GM21825 (cell line): ENCODE measurements around the gene TMPO.
"Not testable (repeated sequence)": the region's sequence is repeated elsewhere in the genome, so short reads cannot be mapped to it uniquely, and the experiment has no call there.

ENCODE experiments used
- ATAC-seq: cut with Tn5 transposase; IDR thresholded peaks from one replicate; pipeline ENCODE4 v1.9.1; 2021; ENCODE audit warnings: mild to moderate bottlenecking, moderate library complexity; ENCODE audit not compliant: unreplicated experiment

TMPO gene, protein sequence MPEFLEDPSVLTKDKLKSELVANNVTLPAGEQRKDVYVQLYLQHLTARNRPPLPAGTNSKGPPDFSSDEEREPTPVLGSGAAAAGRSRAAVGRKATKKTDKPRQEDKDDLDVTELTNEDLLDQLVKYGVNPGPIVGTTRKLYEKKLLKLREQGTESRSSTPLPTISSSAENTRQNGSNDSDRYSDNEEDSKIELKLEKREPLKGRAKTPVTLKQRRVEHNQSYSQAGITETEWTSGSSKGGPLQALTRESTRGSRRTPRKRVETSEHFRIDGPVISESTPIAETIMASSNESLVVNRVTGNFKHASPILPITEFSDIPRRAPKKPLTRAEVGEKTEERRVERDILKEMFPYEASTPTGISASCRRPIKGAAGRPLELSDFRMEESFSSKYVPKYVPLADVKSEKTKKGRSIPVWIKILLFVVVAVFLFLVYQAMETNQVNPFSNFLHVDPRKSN

DNA sequence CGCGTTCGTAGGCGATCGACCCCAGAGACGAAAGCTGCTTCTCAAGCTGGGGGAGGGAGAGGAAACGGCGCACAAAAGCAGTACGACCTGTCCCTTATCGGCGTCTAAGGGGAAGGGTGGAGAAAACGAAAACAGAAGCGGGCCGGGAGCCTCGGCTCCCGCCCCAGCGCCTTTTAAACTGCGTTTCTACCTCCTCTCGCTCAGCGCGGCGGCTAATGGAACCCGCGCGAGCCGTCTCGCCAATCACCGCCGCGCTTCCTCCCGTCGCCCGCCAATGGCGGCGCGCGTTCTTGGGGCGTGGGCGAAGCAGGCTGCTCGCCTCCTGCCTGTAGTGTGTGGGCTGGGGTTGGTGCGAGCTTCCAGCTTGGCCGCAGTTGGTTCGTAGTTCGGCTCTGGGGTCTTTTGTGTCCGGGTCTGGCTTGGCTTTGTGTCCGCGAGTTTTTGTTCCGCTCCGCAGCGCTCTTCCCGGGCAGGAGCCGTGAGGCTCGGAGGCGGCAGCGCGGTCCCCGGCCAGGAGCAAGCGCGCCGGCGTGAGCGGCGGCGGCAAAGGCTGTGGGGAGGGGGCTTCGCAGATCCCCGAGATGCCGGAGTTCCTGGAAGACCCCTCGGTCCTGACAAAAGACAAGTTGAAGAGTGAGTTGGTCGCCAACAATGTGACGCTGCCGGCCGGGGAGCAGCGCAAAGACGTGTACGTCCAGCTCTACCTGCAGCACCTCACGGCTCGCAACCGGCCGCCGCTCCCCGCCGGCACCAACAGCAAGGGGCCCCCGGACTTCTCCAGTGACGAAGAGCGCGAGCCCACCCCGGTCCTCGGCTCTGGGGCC lies at the start of gene TMPO:
TSS of gene TMPO (plus strand) at position 304 of the 824 bp plus-strand sequence. CDS start at position 582, 278 bp downstream.
- peak; percentile 85 for ATAC-seq

DNA sequence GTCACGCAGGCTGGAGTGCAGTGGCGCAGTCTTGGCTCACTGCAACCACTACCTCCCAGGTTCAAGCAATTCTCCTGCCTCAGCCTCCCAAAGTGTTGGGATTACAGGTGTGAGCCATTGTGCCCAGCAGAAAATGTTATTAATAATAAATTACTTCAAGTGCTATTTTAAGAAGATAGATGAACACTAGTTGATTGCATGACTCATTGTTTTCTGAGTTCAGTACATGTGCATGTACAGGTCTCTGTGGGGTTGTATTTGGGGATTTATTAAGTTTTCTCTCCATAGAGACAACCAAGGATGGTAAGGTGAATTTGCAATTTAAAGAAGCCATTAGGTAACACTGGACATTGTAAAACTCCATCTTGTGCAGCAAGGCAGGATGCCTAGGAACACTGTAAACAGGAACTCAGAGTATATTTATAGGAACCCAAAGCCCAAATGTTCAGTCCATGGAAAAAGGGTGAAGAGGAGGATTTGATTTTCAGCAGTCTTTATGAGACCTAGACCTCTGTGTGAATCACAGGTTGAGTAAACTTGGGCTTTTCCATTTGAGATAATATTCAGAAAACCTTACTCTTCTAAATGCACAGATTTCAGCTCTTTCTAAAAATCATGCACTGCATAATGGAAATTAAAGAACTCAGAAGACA lies 49.3 kb upstream of the TMPO start:
- ATAC-seq = no peak

GRCh38 chr12:98466640-98467400 lies 48.6 kb upstream of the TMPO start:
- no peak for ATAC-seq

GRCh38 chr12:98469109-98469508 lies 46.3 kb upstream of the TMPO start:
- no peak for ATAC-seq

DNA sequence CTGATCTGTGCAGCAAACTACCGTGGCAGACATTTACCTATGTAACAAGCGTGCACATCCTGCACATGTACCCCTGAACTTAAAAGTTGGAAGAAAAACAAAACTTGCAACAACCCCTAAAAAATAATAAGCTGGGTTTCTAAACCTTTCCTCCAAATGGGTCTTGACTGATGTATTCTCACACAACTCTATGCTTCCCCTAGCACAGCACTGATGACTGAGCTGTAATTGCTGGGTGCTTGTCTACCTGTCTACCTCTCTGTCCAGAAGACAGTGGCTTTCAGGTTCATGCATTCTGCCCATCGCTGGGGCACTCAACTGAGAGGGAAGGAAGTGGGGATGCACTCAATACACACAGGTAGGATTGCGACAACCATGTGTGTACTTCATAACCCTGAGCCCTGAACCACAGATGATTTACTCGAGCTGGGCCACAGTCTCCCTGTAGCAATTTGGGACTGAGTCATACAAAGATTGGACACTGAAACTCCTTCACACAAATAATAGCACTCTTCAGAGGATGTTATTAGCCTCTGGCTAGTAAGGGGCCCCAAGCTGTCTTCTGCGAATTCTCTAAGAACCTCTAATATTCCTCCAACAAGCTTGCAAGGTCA lies 44.8 kb upstream of the TMPO start:
- ATAC-seq = no peak

DNA sequence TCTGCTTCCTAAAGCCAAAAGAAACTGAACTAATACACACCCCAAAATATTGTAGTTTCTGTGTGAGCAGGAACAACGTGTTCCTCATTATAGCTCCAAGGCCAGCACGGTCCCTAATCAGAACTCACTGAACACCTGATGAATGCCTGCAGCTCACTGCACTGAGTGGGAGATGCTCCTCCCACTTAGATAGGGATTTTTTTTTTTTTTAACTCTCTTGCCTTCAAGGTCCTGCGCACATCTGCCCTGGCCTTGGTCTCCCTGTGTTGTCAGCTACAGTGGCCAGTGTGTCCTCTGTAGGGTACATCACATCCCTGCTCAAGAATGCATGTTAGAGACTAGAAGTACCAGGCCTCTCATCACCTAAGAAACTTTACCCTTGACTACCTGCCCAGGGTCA lies 44.3 kb upstream of the TMPO start:
- ATAC-seq = no peak

DNA sequence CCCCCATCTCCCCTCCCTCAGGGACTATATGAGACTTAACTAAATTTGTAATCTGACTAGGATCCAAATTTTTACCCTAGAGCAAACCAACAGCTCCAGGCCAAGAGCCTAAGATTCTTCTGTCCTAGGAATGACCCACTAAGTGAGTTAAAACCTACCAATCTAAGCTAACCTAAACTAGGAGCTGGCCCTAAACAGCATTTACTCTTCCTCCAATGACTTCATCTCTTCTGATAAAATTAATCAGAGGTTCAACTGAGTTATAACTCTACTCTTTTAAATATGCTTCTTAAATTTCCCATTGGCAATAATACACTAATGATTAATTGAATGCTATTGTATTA lies 39.9 kb upstream of the TMPO start:
- no peak for ATAC-seq

DNA sequence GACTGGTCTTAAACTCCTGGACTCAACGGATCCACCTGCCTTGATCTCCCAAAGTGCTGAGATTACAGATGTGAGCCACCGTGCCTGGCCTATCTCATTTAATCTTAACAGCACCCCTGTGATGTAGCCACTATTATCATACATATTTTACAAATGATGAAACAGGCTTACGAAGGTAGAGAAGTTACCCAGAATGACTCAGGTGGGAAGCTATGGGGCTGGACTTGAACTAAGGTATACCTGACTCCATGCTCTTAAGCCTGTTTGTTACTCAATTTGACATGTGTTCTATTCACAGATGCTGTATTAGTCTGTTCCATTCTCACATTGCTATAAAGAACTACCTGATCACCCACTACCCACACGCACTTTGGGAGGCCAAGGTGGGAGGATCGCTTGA lies 36.8 kb upstream of the TMPO start:
- ATAC-seq = no peak

- ATAC-seq = no peak
Observed at GRCh38 chr12:98483621-98484503, 31.5 kb upstream of the TMPO start.

- no peak for ATAC-seq
Observed at GRCh38 chr12:98485792-98486340, 29.5 kb upstream of the TMPO start.

DNA sequence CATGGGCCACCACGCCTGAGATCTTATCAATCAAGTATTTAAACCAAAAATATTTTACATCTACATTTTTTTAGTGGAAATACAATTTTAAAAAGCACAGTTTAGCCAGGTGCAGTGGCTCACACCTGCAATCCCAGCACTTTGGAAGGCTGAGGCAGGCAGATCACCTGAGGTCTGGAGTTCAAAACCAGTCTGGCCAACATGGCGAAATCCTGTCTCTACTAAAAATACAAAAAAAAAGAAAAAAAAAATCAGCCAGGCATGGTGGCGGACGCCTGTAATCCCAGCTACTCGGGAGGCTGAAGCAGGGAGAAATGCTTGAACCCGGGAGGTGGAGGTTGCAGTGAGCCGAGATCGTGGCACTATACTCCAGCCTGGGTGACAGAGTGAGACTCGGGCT lies 27.0 kb upstream of the TMPO start:
- ATAC-seq = not testable (repeated sequence)

- ATAC-seq = no peak
Observed at GRCh38 chr12:98489176-98489575, 26.2 kb upstream of the TMPO start.

- peak; percentile 92 for ATAC-seq
Observed at GRCh38 chr12:98490501-98491453, 24.6 kb upstream of the TMPO start.

- ATAC-seq = no peak
Observed at GRCh38 chr12:98492580-98493140, 22.7 kb upstream of the TMPO start.

DNA sequence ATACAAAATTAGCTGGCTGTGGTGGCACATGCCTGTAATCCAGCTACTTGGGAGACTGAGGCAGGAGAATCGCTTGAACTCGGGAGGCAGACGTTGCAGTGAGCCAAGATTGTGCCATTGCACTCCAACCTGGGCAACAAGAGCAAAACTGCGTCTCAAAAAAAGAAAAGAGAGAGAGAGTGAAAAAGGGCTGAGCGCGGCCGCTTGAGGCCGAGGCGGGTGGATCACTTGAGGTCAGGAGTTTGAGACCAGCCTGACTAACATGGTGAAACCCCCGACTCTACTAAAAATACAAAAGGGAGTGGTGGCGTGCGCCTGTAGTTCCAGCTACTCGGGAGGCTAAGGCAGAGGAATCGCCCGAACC lies 14.1 kb upstream of the TMPO start:
- ATAC-seq = not testable (repeated sequence)

DNA sequence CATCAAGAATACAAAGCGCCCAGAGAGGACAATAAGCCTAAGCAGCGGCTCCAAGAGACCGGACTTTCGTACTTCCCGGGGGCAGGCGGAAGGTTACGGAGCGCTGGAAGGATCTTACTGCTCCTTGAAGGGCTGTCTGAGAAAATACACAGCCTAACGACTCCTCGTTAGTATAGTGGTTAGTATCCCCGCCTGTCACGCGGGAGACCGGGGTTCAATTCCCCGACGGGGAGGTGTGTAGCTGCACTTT lies 12.1 kb upstream of the TMPO start:
- ATAC-seq = peak; percentile 63

- ATAC-seq = peak; percentile 72
Observed at GRCh38 chr12:98503592-98504367, 11.6 kb upstream of the TMPO start.

- no peak for ATAC-seq
Observed at GRCh38 chr12:98504368-98504617, 11.1 kb upstream of the TMPO start.
